NOMO-1 treated with dmso at 0.1 percent for 144 hours (cell line): ENCODE data around the gene UBE3A.
A peak's percentile ranks its signal among the peaks of the same experiment; 100 is the strongest.

Experiments used
- DNase-seq: peaks from one replicate; lab custom pipeline; 2025; ENCODE audit not compliant: unreplicated experiment; lab: John Stamatoyannopoulos, UW

The UBE3A gene

GRCh38 chr15:25406846-25407245 is 32.0 kb downstream of the UBE3A start:
- no peak for DNase-seq

DNA sequence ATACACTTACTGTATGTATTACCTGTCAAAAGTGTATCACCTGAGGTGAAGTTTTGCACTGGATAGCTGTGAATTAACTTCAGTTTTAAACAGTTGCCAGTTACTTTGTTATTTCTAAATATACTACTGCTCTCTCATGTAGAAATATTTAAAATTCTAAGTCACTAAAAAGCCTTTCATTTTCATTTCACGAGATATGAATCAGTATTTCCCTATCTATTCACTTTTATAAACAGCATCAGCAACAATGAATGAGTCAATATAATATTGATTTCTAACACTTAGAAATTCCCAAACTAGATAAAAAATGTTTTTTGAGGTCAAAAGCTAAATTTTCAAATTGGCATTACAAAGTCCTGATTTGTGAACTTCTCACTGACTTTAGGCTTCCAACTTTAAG is 32.6 kb downstream of the UBE3A start:
- DNase-seq: no peak

GRCh38 chr15:25403771-25404170 is 35.1 kb downstream of the UBE3A start:
- peak; percentile 26 for DNase-seq

GRCh38 chr15:25402342-25402741 is 36.5 kb downstream of the UBE3A start:
- DNase-seq: no peak

DNA sequence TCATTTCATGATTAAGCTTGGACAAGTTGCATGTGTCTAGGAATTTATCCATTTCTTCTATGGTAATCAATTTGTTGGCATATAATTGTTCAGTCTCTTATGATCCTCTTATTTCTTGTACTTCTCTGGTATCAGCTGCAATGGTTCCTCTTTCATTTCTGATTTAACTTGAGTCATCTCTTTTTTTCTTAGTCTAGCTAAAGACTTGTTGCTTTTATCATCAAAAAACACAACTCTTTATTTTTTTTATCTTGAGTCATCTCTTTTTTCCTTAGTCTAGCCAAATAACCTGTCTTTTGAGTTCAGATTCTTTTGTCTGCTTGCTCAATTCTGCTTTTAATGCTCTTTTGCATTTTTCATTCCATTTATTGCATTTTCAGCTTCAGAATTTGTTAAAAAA is 37.3 kb downstream of the UBE3A start:
- DNase-seq: no peak

GRCh38 chr15:25397100-25397499 is 41.7 kb downstream of the UBE3A start:
- no peak for DNase-seq

DNA sequence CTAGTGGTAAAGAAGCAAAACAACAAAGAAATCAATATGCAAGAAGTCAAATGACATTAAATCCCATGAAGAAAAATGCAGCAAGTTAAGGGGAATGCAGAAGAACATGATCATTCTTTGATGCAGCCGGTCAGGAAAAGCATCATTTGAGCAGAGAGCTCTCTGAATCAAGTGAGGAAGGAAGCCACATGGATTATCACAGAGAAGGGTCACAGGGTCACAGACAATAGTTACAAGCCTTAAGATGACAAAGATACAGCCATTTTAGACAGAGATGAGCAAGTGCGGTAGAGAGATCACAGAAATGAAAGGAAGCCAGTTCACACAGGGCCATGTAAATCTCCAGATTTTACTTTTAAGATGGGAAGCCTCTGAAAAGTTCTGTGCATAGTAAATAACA is 43.9 kb downstream of the UBE3A start:
- DNase-seq: no peak

DNA sequence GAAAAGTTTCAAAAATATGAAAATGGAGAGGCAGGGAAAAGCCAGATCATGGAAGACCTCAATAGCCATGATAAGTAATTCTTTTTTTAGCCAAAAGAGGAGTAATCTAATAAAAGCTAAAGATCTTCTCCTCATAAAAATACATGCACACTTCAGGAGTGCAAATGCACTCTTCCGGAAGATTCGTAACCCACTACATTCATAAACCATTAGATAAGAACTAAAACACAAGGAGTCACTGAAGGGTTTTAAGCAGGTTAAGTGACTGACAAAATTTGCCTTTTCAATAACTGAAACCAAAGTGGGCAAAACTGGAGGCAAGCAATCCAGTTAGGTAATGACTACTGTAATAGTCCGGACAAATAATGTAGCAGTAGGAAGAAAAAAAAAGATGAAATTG is 46.0 kb downstream of the UBE3A start:
- no peak for DNase-seq

DNA sequence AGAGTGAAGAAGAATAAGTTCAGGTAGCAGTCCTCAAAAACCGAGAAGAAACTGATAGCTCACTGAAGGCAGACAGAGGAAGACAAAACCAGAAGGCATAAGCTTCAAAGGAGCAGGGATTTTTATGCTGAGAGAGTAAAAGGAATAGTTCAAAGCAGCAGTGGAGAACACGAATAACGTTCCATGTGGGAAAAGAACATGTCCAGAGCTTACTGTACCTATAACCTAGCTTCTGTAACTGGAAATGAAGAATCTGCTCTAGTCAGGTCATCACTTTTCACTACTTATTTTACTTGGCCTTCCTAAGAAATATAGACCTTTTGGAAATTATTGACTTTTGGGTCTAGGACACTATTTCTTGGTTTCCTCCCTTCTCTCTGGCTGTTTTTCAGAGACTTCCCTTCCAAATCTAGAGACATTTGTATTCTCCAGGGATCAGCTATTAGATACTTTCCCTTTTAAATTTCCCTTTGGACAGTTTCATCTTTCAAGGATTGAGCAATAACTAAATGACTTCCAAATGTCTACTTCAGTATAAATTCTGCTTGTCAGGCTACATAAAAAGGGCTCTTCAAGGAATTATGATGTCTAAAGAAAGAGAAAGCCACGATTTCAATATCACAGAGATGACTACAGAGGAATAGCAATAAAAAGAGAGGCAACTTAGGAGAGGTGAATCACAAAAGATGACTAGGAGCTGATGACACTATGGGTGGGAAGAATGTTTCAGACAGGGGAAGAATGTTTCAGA is 46.7 kb downstream of the UBE3A start:
- no peak for DNase-seq

GRCh38 chr15:25385986-25386385 is 52.8 kb downstream of the UBE3A start:
- DNase-seq: no peak

GRCh38 chr15:25381579-25381978 is 57.2 kb downstream of the UBE3A start:
- DNase-seq: no peak

GRCh38 chr15:25378501-25378901 is 60.3 kb downstream of the UBE3A start:
- no peak for DNase-seq

DNA sequence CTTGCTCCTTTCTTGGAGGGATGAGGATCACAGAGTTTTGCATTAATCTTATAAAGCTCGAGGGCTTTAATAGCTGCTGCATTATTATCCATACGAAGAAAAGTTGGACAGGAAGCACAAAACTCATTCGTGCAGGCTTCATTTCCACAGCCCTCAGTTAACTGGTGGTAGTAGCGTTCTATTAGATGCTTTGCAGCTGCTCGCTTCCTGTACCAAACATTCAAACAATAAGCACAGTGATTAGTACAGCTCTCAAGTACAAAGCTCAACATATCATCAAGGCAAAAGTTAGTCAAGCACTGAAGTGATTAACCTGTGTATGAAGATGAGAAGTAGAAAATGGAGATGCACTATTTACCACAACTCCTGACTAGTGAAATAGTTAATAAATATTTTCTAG is 63.3 kb downstream of the UBE3A start:
- no peak for DNase-seq

- no peak for DNase-seq
Measured at GRCh38 chr15:25374143-25374542, 64.7 kb downstream of the UBE3A start.

GRCh38 chr15:25372298-25372697 is 66.5 kb downstream of the UBE3A start:
- no peak for DNase-seq

DNA sequence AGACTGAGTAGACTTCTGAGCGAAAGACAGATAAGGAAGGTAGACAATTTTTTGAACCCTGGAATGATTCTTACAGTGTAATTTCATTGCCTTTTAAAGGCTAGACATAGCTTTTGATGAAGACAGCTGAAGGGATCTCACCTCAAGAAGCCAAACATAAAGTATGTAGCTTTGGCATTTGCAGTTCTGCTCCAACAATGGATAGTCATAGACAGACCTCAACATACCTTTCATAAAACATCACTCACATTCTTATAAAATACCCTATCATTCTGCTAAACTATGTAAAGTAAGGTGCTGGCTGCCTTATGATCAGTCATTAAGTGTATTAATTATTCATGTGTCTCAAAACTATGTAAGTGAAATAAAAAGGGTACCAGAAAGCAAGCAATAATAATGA is 70.0 kb downstream of the UBE3A start:
- DNase-seq: no peak

DNA sequence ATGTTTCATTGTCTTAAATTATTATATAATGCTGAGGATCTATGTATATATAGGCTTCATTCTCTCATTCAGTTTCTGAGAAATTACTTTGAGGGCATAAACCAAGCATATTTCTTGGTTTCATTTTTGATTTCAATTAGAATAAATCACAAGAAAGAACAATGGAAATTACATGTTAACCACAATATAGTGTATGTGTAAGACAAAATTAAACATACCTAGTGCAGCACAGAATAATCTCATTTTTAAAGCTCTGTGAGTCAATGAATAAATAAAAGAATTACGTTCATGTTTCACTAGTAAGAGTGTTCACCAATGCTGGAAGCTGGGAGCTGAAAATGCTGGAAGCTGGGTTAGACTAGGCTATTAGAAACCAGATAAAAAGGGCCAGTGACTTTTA is 72.8 kb downstream of the UBE3A start:
- no peak for DNase-seq

- DNase-seq: no peak
Measured at GRCh38 chr15:25362545-25362944, 76.3 kb downstream of the UBE3A start.

DNA sequence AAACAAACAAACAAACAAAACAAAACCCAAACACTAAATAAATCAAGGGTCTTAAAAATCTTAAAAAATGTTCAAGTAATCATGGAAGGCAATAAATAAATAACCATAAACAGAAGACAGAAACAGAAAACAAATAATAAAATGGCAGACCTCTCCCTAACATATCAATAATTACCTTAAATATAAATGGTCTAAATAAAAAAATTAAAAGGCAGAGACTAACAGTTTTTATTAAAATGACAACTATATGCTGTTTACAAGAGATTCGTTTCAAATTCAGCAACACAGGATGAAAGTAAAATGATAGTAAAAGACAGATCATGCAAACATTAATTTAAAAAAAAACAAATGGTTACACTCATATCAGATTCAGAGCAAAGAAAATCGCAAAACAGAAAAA is 91.1 kb downstream of the UBE3A start:
- no peak for DNase-seq

DNA sequence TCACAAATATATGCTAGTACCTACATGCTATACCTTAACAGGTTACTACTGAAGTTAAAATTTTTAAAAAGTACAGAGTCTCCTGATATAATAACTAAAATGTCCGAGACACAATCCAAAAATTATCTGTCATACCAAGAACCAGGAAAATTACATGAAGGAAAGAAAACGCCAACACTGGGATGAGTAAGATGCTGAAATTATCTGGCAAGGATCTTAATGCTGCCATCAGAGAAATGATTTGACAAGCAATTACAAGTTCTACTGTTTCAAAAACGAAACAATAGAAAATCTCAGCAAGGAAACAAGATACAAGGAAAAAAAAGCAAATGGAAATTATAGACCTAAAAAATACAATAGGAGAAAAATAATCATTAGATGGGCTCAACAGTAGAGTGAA is 92.5 kb downstream of the UBE3A start:
- DNase-seq: no peak

- no peak for DNase-seq
Measured at GRCh38 chr15:25345943-25346342, 92.9 kb downstream of the UBE3A start.

- DNase-seq: no peak
Measured at GRCh38 chr15:25342629-25343028, 96.2 kb downstream of the UBE3A start.

DNA sequence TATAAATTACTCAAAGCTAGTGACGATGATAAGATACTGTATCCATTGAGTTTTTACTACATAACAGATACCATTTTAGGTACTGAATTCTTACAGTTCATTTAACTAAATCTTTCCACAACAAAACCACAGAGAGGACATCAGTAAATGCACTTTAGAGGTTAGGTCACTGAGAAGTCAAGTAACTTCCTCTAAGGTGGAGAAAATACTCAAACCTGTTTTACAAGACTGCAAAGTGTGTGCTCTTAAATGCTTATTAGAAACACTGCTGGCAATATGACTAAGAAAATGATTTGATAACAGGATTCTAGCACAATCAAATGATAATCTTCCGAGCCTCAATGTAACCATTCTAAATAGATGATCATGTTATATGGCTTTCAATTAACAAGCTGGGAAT is 99.4 kb downstream of the UBE3A start:
- no peak for DNase-seq
